ENCODE results near the gene MAP3K5. TPM values are rescaled to one million over a fixed set of nuclear protein-coding genes. Genes with fewer than 3 reads are reported as not detected.
A peak's percentile ranks its signal among the peaks of the same experiment; 100 is the strongest.
"Not testable (repeated sequence)": the region's sequence is repeated elsewhere in the genome, so short reads cannot be mapped to it uniquely, and the experiment has no call there.

MAP3K5 gene
- total and polyA plus RNA-seq, 2 donors (not counting 1 experiment from before 2014, with no cell fraction given) = 10.9 to 62.6 TPM

DNA sequence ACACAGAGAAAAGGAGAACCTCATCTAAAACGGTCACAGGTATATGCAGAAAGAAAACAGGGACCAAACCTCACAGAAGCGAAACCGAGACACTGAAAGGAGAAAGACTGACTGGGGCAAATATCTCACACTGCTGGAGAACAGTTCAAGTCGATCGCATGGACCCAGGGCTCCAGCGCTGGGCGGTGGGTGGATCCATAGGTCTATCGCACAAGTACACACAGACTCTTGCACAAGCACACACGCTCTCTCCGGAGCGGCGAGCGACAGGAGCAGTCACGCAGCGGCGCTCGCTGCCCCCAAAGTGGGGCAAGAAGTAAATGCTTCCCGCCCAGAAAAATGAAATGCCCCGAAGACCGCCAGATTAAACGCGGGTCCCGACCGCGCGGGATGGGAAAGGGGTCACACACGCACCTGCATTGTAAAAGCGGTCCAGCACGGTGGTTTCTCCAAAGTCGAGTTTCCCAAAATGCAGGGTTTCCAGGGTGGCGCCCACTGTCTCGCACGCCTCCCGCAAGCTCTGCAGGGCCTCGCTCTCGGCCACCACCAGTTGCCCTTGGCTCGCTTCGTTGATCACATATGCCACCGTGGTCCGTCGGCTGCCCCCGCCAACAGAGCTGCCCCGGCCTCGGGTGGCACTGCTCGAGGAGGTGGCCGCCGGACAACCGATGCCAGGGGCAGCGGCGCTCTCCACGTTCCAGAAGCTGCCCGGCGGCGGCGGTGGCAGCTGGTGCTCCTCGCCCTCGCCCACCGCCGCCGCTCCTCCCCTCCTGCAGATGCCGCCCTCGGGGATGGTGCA is 782 bp downstream of the MAP3K5 start:
- Histone ChIP-seq H3K27ac (ENCODE audit: insufficient read depth, low read length) (peak overlapping the region; percentile 81), H3K9me3 (ENCODE audit: control insufficient read depth, insufficient read depth, low read depth, low read length) (no peaks in the 10 kb centered on the region), H3K4me2 (ENCODE audit: extremely low read depth, insufficient read depth, low read length) (peak overlapping the region; percentile 89), H3K9ac (ENCODE audit: insufficient read depth, low read length) (peak overlapping the region; percentile 91), H3K4me3 (replicated peaks in 1 of 4; ENCODE audit: control extremely low read depth in 1 of 4, insufficient read depth in 1 of 4, low read depth in 3 of 4, low read length in 4 of 4) (peak overlapping the region; percentile 51 to 93 (median 87)), H3K36me3 (ENCODE audit: control insufficient read depth, insufficient read depth, low read length) (no peaks in the 10 kb centered on the region), H4K20me1 (ENCODE audit: control insufficient read depth, extremely low read depth, insufficient read depth, low read length) (no peaks in the 10 kb centered on the region), H3K4me1 (ENCODE audit: control insufficient read depth, extremely low read depth, insufficient read depth, low read length) (peaks cover 15% of the 10 kb centered on the region), H3K79me2 (ENCODE audit: control insufficient read depth, insufficient read depth, low read length) (peaks cover 48% of the 10 kb centered on the region), H2AFZ (ENCODE audit: low read length) (no peak overlapping the region), H3K27me3 (ENCODE audit: control insufficient read depth, insufficient read depth, low read length) (no peaks in the 10 kb centered on the region)
- DNase-seq (ENCODE audit: low read depth in 2 of 2) = peak; percentile 59 to 75
- TF ChIP-seq, protein P1, sequence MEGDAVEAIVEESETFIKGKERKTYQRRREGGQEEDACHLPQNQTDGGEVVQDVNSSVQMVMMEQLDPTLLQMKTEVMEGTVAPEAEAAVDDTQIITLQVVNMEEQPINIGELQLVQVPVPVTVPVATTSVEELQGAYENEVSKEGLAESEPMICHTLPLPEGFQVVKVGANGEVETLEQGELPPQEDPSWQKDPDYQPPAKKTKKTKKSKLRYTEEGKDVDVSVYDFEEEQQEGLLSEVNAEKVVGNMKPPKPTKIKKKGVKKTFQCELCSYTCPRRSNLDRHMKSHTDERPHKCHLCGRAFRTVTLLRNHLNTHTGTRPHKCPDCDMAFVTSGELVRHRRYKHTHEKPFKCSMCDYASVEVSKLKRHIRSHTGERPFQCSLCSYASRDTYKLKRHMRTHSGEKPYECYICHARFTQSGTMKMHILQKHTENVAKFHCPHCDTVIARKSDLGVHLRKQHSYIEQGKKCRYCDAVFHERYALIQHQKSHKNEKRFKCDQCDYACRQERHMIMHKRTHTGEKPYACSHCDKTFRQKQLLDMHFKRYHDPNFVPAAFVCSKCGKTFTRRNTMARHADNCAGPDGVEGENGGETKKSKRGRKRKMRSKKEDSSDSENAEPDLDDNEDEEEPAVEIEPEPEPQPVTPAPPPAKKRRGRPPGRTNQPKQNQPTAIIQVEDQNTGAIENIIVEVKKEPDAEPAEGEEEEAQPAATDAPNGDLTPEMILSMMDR (conservative IDR thresholded peaks at IDR 0.05 in 1 of 2, IDR thresholded peaks at IDR 0.05 in 1 of 2; ENCODE audit: low read depth in 1 of 2, low read length in 2 of 2) = no peak
- TF ChIP-seq EZH2 (IDR thresholded peaks at IDR 0.05; ENCODE audit: low read length, missing control alignments) = no peak

DNA sequence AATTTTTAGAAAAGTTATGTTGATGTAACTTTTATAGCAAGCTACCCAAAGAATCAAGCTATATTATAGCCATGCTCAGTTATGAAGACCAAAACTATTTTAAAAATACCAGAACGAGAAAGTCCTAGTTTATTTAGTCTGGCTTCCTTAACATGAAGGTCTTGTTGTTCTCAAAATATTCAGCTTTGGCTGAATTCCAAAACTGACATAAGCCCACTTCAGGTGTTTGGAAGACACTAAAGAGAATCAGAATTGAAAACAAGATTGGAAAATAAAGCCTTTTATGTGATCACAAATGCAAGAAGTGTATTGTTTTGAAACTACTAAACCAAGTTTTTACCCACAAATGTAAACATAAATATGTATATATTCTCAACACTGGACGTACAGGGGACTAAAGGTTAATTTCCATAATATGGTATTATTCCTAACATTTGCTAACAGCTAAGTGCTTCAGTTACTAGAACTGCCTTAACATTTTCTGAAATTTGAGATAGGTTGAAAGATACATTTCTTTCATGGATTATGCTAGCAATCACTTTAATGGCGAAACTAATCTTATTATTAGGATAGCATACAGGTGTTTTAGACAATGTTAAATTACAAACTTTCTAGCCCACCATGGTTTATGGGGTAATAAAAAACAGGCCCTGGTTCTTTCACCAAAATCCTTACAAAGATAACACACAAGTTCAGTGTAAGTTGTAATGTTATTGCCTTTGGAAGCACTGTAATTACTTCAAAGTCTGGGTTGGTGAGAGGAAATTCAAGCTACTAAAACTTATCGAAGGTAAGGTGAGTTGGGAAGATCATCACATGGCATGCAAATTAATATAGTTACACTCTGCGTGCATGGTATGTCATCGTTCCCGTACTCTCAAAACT is 1.6 kb downstream of the MAP3K5 start:
- Histone ChIP-seq H3K4me3 (replicated peaks in 1 of 4; ENCODE audit: control extremely low read depth in 1 of 4, insufficient read depth in 1 of 4, low read depth in 3 of 4, low read length in 4 of 4) (peak overlapping the region; percentile 51 to 93 (median 87)), H3K4me1 (ENCODE audit: control insufficient read depth, extremely low read depth, insufficient read depth, low read length) (peaks cover 15% of the 10 kb centered on the region), H2AFZ (ENCODE audit: low read length) (no peak overlapping the region), H3K36me3 (ENCODE audit: control insufficient read depth, insufficient read depth, low read length) (no peaks in the 10 kb centered on the region), H3K79me2 (ENCODE audit: control insufficient read depth, insufficient read depth, low read length) (peaks cover 55% of the 10 kb centered on the region), H3K9ac (ENCODE audit: insufficient read depth, low read length) (peak overlapping the region; percentile 32), H3K4me2 (ENCODE audit: extremely low read depth, insufficient read depth, low read length) (peak overlapping the region; percentile 89), H4K20me1 (ENCODE audit: control insufficient read depth, extremely low read depth, insufficient read depth, low read length) (no peaks in the 10 kb centered on the region), H3K27ac (ENCODE audit: insufficient read depth, low read length) (peak overlapping the region; percentile 81), H3K9me3 (ENCODE audit: control insufficient read depth, insufficient read depth, low read depth, low read length) (no peaks in the 10 kb centered on the region), H3K27me3 (ENCODE audit: control insufficient read depth, insufficient read depth, low read length) (no peaks in the 10 kb centered on the region)
- TF ChIP-seq, protein P1 (conservative IDR thresholded peaks at IDR 0.05 in 1 of 2, IDR thresholded peaks at IDR 0.05 in 1 of 2; ENCODE audit: low read depth in 1 of 2, low read length in 2 of 2) = no peak
- TF ChIP-seq EZH2 (IDR thresholded peaks at IDR 0.05; ENCODE audit: low read length, missing control alignments) = no peak
- peak in 1 of 2 donors; percentile 28 for DNase-seq (ENCODE audit: low read depth in 2 of 2)

DNA sequence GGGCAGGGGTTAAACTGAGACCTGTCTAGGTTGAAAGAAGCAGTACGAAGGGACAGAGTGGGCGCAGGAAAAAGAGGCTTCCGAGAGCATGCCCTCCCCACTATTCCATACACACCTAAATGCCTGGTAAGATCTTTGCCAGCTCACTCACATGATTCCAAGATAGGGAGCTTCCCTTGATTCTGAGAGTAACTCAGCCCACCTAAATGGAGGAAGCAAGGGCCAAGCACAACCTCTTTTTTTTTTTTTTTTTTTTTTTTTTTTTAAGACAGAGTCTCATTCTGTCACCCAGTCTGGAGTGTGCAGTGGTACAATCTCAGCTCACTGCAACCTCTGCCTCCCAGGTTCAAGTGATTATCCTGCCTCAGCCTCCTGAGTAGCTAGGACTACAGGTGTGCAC is 2.8 kb downstream of the MAP3K5 start:
- peaks cover 65% of the 10 kb centered on the region for H3K79me2 ChIP-seq (ENCODE audit: control insufficient read depth, insufficient read depth, low read length)
- H4K20me1 ChIP-seq (ENCODE audit: control insufficient read depth, extremely low read depth, insufficient read depth, low read length); H3K9ac ChIP-seq (ENCODE audit: insufficient read depth, low read length); H3K9me3 ChIP-seq (ENCODE audit: control insufficient read depth, insufficient read depth, low read depth, low read length); H3K27me3 ChIP-seq (ENCODE audit: control insufficient read depth, insufficient read depth, low read length); H3K36me3 ChIP-seq (ENCODE audit: control insufficient read depth, insufficient read depth, low read length); DNase-seq (ENCODE audit: low read depth in 2 of 2); H2AFZ ChIP-seq (ENCODE audit: low read length): not testable (repeated sequence)
- H3K27ac ChIP-seq (ENCODE audit: insufficient read depth, low read length) = peak overlapping the region; percentile 13
- peak overlapping the region; percentile 89 for H3K4me2 ChIP-seq (ENCODE audit: extremely low read depth, insufficient read depth, low read length)
- H3K4me1 ChIP-seq (ENCODE audit: control insufficient read depth, extremely low read depth, insufficient read depth, low read length) = peaks cover 21% of the 10 kb centered on the region
- H3K4me3 ChIP-seq (replicated peaks in 1 of 4; ENCODE audit: control extremely low read depth in 1 of 4, insufficient read depth in 1 of 4, low read depth in 3 of 4, low read length in 4 of 4) = peak overlapping the region in 3 of 4 experiments; percentile 22 to 93 (median 51)
